HAP-1 (cell line): ENCODE results near the gene CTNND2.

Source experiments
- DNase-seq, 2 experiments: peaks; one replicate each; pipeline ENCODE4 v3.0.0-alpha.2; 2016 to 2020; ENCODE audit warnings: low spot score in 2 of 2
- H3K27me3 ChIP-seq: fragments of 250-450 bp; sonication (Bioruptor Pico); 2 replicates; pipeline ENCODE4 v1.5.1; 2020; ENCODE audit warnings: low read depth, mild to moderate bottlenecking, moderate library complexity
- H3K36me3 ChIP-seq: fragments of 250-450 bp; sonication (Bioruptor Pico); replicated peaks from 2 replicates; pipeline ENCODE4 v1.5.1; 2020; ENCODE audit warnings: mild to moderate bottlenecking
- H3K4me1 ChIP-seq: fragments of 250-450 bp; sonication (Bioruptor Pico); 2 replicates; pipeline ENCODE4 v1.5.1; 2020; ENCODE audit warnings: mild to moderate bottlenecking
- H3K4me3 ChIP-seq: fragments of 250-450 bp; sonication (Bioruptor Pico); 2 replicates; pipeline ENCODE4 v1.5.1; 2020; ENCODE audit warnings: mild to moderate bottlenecking, moderate library complexity
- H3K9me3 ChIP-seq: fragments of 250-450 bp; sonication (Bioruptor Pico); 2 replicates; pipeline ENCODE4 v1.5.1; 2020; ENCODE audit warnings: mild to moderate bottlenecking, moderate library complexity
- in situ Hi-C: fragments of 300-500 bp; cut with MboI; formaldehyde crosslinking; loops from 3 replicates; pipeline ENCODE4 v1.14.3; 2020; ENCODE audit warnings: low sequenced_read_pairs, inconsistent platforms, mixed read lengths

Gene CTNND2

DNA sequence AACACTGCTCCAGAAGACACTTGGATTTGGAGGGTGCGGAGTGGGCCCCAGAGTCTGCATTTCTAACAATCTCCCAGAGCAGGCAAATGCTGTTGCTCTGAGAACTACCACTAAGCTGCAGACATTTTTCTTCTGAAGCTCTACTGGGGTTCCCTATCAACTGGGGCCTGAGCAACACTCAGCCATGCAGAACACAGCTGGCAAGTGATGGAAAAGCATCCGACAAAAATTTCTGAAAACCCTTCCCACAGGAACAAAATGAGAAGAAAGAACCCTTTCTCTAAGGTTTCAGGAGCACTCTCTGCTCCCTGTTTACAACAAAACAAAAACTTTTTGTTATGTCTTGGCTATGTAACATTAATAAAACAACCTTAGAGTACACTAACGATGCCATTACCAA lies 516.9 kb downstream of the CTNND2 start:
- Histone ChIP-seq H3K27me3 (no peaks in the 10 kb centered on the region), H3K9me3 (no peaks in the 10 kb centered on the region), H3K4me3 (no peak overlapping the region), H3K36me3 (no peaks in the 10 kb centered on the region), H3K4me1 (no peaks in the 10 kb centered on the region)
- in situ Hi-C loops, result no loop called here
- DNase-seq, result no peak

DNA sequence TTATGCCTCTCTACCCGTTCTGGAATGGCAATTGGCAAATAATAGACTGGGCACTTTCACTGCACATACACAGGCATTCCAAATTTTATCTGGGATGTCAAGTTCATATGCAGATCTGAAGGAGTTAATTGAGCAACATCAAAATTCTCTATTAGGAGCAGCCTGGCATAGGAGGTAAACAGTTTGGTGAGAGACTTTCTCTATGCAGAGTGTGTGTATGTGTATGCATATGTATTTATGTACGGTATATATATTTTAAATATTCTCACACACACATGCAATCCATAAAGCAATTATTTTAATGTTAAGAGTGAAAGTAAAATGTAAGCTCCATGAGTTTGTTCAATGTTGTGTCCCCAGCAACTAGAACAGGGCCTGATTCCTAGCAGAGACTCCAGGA lies 517.8 kb downstream of the CTNND2 start:
- in situ Hi-C loops, result no loop called here
- no peaks in the 10 kb centered on the region for H3K36me3 ChIP-seq
- no peaks in the 10 kb centered on the region for H3K4me1 ChIP-seq
- H3K9me3 ChIP-seq, result no peaks in the 10 kb centered on the region
- no peak overlapping the region for H3K4me3 ChIP-seq
- H3K27me3 ChIP-seq, result no peaks in the 10 kb centered on the region
- no peak for DNase-seq

DNA sequence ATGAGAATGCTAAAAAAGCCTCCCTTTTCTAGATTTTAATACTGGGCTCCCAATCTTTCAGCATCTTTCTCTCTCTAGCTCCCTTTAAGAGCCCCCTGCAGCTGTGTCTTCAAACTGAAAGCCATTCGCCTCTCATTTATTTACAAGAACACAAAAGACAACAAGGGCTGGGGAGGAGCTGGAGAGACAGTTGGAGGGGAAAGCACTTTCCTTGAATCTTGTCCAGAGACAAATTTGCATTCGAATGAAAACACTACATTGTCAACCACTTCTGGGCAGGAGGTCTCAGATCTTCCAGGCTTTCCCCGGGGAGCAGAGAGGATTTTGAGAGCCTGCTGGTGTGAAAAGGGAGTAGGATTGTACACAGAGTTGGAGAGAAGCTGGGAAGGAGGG lies 518.3 kb downstream of the CTNND2 start:
- no peaks in the 10 kb centered on the region for H3K36me3 ChIP-seq
- DNase-seq, result no peak
- no peaks in the 10 kb centered on the region for H3K4me1 ChIP-seq
- H3K9me3 ChIP-seq, result no peaks in the 10 kb centered on the region
- no peak overlapping the region for H3K4me3 ChIP-seq
- no peaks in the 10 kb centered on the region for H3K27me3 ChIP-seq
- in situ Hi-C loops, result no loop called here

DNA sequence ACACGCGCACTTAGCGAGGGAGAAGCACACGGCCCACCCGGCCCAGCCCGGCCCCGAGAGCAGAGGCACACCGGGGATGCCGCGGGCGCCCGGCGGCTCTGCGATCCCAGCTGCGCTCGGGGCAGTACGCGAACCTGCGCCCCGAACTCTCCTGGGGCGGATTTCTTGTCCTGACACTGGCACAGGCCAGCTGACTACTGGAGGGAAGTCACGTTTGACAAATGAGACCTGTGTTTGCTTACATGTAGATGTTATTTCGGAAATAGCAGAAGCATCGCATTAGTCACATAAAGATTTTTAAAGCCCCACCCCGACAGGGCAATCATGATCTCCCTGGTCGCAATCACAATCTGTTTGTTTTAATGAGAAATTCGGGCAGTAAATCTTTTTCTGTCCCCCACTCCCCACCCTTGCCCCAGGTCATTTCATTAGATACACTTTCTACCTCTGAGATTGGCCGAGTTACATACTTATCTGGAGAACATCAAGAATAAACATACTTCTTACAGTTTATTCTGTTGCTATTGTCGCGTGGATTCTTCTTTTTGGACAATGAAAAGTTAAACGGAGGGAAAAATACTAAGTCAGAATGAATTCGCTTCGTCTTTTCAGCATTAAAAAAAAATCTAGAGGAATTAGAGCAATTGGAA lies 518.9 kb downstream of the CTNND2 start:
- in situ Hi-C loops, result no loop called here
- H3K4me1 ChIP-seq, result no peaks in the 10 kb centered on the region
- DNase-seq, result no peak
- no peaks in the 10 kb centered on the region for H3K9me3 ChIP-seq
- no peaks in the 10 kb centered on the region for H3K36me3 ChIP-seq
- no peaks in the 10 kb centered on the region for H3K27me3 ChIP-seq
- no peak overlapping the region for H3K4me3 ChIP-seq

- no peak overlapping the region for H3K4me3 ChIP-seq
- no peaks in the 10 kb centered on the region for H3K27me3 ChIP-seq
- no peaks in the 10 kb centered on the region for H3K4me1 ChIP-seq
- H3K9me3 ChIP-seq, result no peaks in the 10 kb centered on the region
- in situ Hi-C loops, result no loop called here
- no peaks in the 10 kb centered on the region for H3K36me3 ChIP-seq
- DNase-seq, result no peak
Measured at GRCh38 chr5:11384441-11385250, 519.6 kb downstream of the CTNND2 start.

DNA sequence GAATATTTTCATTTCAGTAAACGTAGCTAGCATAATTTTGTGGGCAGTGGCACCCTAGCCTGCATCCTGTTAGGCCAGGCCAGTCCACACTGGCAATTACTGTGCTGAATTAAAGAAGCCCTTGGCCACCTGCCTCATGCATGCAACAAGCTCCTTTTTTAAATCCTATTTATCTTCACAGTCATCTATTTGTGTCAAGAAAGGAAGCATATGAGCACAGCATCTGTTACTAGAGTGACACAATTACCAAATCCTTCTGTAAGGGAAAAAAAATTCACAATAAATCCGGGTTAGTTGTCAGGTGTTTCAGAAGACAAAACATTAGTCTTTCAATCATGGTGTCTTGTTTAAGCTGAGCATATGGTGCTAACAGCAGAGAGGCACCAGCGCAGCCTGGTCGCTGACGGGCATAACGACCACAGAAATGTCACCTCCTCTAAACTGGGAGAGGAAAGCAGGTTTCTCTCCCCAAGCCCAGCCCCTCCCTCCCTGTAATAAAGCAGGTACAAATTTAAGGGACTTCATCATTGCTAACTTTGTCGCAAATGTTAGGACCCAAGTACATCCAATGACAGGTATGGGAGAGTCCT lies 520.6 kb downstream of the CTNND2 start:
- no peak for DNase-seq
- no peaks in the 10 kb centered on the region for H3K4me1 ChIP-seq
- H3K9me3 ChIP-seq, result no peaks in the 10 kb centered on the region
- in situ Hi-C loops, result no loop called here
- H3K36me3 ChIP-seq, result no peaks in the 10 kb centered on the region
- no peaks in the 10 kb centered on the region for H3K27me3 ChIP-seq
- H3K4me3 ChIP-seq, result no peak overlapping the region

GRCh38 chr5:11378461-11378860 lies 525.8 kb downstream of the CTNND2 start:
- in situ Hi-C loops, result no loop called here

GRCh38 chr5:11377896-11378295 lies 526.4 kb downstream of the CTNND2 start:
- H3K4me1 ChIP-seq, result no peaks in the 10 kb centered on the region
- in situ Hi-C loops, result no loop called here

More at GRCh38 chr5:11378461-11378860, 525.8 kb downstream of the CTNND2 start:
- Histone ChIP-seq H3K36me3 (no peaks in the 10 kb centered on the region), H3K9me3 (no peaks in the 10 kb centered on the region), H3K4me3 (no peak overlapping the region), H3K27me3 (no peaks in the 10 kb centered on the region), H3K4me1 (no peaks in the 10 kb centered on the region)
- DNase-seq, result no peak

GRCh38 chr5:11372191-11372590 lies 532.1 kb downstream of the CTNND2 start:
- no peaks in the 10 kb centered on the region for H3K4me1 ChIP-seq
- no peaks in the 10 kb centered on the region for H3K27me3 ChIP-seq
- in situ Hi-C loops, result no loop called here
- no peaks in the 10 kb centered on the region for H3K9me3 ChIP-seq
- H3K36me3 ChIP-seq, result no peaks in the 10 kb centered on the region
- DNase-seq, result no peak
- H3K4me3 ChIP-seq, result no peak overlapping the region

More at GRCh38 chr5:11377896-11378295, 526.4 kb downstream of the CTNND2 start:
- Histone ChIP-seq H3K36me3 (no peaks in the 10 kb centered on the region), H3K9me3 (no peaks in the 10 kb centered on the region), H3K4me3 (no peak overlapping the region), H3K27me3 (no peaks in the 10 kb centered on the region)
- no peak for DNase-seq

DNA sequence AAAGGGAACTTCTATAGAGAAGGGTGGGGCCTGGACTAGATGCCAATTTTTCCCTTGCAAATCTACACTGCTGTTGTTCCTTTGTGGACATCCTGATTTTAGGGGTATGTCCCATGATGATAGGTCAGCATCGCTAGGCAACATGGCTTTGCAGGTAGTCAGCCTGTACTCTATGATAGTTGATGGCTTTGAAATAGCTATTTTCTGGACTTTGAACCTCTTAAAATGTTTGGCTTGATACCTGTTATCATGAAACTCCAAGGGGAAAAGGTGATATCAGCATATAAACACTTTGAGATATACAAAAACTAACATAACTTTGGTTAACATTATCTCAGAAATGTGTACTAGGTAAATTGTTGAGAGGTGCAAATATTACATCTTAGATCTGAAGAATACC lies 533.2 kb downstream of the CTNND2 start:
- Histone ChIP-seq H3K27me3 (no peaks in the 10 kb centered on the region), H3K9me3 (no peaks in the 10 kb centered on the region), H3K36me3 (no peaks in the 10 kb centered on the region), H3K4me1 (no peaks in the 10 kb centered on the region), H3K4me3 (no peak overlapping the region)
- no peak for DNase-seq
- in situ Hi-C loops, result no loop called here

- H3K27me3 ChIP-seq, result no peaks in the 10 kb centered on the region
- no peaks in the 10 kb centered on the region for H3K36me3 ChIP-seq
- no peak for DNase-seq
- in situ Hi-C loops, result no loop called here
- H3K4me1 ChIP-seq, result no peaks in the 10 kb centered on the region
- no peaks in the 10 kb centered on the region for H3K9me3 ChIP-seq
- H3K4me3 ChIP-seq, result no peak overlapping the region
Measured at GRCh38 chr5:11364531-11364930, 539.7 kb downstream of the CTNND2 start.

DNA sequence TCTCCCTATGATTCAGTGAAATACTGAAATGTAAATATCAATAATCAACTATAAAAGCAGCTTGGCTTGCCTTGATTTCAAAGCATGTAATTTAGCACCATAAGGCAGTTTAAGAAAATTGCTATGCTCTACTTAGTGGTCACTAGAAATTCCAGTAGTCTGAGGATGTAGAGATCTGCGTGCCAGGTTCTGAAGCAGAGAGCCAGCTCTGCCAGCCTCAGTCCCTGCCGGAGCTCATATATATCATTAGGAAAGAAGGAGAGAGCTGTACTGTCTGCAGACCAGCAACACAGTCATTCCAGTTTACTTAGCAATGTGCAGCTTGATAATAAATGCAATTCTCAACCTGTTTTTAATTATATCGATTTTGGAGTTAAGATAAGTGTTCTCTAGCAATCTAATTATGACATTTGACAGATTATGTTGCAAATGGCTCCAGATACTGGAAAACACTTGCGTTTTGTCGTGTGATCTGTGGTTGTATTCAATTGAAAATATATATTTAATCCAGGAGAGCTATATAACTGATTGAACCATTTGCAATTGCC lies 540.5 kb downstream of the CTNND2 start:
- Histone ChIP-seq H3K27me3 (no peaks in the 10 kb centered on the region), H3K36me3 (no peaks in the 10 kb centered on the region), H3K4me3 (no peak overlapping the region), H3K4me1 (no peaks in the 10 kb centered on the region), H3K9me3 (no peaks in the 10 kb centered on the region)
- no peak for DNase-seq
- in situ Hi-C loops, result no loop called here

DNA sequence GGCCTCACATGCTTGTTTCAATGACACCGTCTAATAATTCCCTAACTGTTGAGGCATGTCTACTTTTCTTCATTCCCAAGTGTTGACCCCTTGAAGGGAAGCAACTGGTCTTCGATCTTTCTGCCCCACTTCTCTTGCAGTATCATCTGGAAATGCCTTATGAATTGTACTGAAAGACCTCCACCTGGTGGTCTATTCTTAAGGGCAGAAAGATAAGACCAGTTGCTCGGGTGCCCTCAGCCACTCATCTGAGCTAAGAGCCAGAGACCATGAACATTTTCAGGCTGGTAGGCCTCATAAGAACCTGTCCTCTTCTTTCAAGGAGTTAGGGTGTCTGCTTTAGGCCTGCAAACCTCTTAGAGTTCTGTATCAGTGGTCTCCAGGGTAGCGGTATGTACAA lies 542.5 kb downstream of the CTNND2 start:
- H3K36me3 ChIP-seq, result no peaks in the 10 kb centered on the region
- H3K27me3 ChIP-seq, result no peaks in the 10 kb centered on the region
- H3K4me3 ChIP-seq, result no peak overlapping the region
- in situ Hi-C loops, result no loop called here
- H3K9me3 ChIP-seq, result no peaks in the 10 kb centered on the region
- no peaks in the 10 kb centered on the region for H3K4me1 ChIP-seq
- no peak for DNase-seq

GRCh38 chr5:11357928-11358327 lies 546.3 kb downstream of the CTNND2 start:
- no peaks in the 10 kb centered on the region for H3K27me3 ChIP-seq
- no peaks in the 10 kb centered on the region for H3K4me1 ChIP-seq
- no peaks in the 10 kb centered on the region for H3K9me3 ChIP-seq
- H3K36me3 ChIP-seq, result no peaks in the 10 kb centered on the region
- in situ Hi-C loops, result no loop called here
- H3K4me3 ChIP-seq, result no peak overlapping the region
- no peak for DNase-seq
